Ecto neural progenitor cell (in vitro differentiated cells): ENCODE measurements around the gene CLEC16A.

Experiments used
- DNase-seq: peaks from one replicate; pipeline ENCODE4 v3.0.0-alpha.2; 2018; ENCODE audit warnings: low spot score

CLEC16A gene

DNA sequence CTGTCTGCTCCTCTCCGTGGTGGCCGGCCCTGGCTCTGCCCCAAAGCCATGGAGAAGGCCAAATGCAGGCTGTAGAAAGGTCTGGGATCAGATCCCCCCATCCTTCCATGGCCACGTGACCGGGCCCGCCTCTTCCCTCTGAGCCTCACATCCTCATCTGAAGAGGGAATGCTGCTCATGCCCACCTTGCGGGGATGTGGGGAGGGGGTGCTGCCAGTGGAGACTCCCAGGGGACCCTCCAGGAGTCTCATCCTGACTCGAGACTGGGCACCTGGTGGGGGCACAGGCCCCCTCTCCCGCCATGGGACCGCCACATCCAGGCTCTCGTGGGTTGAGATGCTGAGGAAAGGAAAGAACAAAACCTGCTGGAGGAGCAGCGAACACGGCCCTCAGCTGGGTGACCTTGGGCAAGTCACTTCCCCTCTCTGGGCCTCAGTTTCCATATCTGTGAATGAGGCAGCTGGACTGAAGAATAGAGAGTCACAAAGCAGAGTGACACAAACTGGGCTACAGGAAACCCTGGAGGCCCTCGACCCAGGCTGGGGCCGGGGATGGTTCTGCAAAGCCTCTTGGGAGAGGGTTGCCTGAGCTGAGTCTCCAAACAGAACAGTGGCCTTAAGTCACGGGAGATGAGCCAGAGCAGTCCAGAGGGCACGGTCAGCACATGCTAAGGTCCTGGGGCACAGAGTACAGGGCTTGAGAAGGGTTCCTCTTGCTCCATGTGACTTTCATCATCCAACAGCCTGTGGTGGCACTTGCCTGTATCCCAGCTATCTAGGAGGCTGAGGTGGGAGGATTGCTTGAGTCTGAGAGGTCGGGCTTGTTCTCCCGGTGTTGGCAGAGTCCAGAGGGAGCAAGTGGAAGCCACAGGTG, 281.5 kb downstream of the CLEC16A start:
- no peak for DNase-seq

- no peak for DNase-seq
Measured at GRCh38 chr16:11229432-11229831, 285.1 kb downstream of the CLEC16A start.

GRCh38 chr16:11229906-11230305, 285.5 kb downstream of the CLEC16A start:
- no peak for DNase-seq

DNA sequence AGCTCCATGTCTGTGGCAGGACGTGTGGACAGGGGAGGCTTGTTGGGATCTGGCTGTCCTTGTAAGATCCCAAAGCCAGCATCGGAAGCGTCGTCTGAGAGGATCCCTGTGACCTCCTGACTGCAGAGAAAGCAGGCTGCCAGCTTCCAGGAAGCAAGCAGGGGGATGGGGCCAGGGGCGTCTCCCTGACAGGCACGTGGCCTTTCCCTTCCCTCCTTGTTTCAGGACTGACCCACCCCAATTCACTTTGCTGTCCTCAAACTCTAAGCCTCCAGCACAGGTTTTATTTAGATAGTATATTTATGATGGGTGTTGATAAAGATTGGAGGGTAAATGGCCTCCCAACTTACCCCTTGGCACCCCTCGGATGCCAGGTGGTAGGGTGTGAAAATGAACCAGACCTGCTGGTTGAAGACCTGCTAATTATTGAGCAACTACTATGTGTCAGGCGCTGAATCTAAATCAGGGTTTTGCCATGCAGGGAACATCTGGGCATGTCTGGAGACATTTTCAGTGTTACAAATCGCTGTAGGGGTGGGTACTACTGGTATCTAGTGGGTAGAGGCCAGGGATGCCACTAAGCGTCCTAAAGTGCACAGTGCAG, 287.1 kb downstream of the CLEC16A start:
- DNase-seq, result no peak
